HG02938 (cell line): ENCODE results near the gene RAI1.

Experiments used
- ATAC-seq: cut with Tn5 transposase; IDR thresholded peaks from one replicate; pipeline ENCODE4 v1.9.1; 2021; ENCODE audit warnings: mild to moderate bottlenecking, moderate library complexity; ENCODE audit not compliant: unreplicated experiment

RAI1 gene

DNA sequence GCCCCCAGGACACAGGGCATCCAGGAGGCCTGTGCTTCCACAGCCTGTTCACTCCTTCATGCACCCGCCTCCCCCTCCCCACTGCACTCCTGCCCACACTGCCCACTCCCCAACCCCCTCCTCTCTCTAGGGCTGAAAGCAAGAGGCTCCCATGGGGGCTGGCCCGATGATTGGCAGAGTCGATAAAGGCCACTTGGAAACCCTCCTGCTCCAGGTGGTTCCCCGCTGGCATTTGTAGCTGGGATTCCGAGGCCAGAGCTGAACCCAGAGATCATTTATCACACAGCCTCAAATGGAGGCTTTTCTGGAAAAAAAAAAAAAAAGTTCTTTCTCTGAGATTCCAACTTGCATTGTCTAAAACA, 81.5 kb downstream of the RAI1 start:
- ATAC-seq: no peak

DNA sequence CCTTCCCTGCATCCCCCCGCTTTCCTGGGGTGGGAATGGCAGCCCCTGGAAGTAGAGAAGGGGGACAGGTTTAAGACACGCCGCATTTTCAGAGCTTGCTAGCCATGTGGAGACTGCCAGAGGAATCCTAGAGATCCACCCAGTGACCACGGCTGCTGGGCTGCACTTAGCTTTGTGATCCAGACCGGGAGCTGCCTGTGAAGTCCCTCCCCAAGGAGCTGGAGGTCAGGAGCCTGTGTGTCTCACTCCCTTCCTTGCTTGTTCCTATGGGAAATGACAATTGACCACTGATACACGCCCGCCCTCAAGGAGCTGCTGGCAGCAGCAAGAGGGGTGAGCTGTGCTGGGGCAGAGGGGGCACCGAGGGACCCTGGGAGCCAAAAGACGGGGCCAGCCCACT, 81.9 kb downstream of the RAI1 start:
- no peak for ATAC-seq

DNA sequence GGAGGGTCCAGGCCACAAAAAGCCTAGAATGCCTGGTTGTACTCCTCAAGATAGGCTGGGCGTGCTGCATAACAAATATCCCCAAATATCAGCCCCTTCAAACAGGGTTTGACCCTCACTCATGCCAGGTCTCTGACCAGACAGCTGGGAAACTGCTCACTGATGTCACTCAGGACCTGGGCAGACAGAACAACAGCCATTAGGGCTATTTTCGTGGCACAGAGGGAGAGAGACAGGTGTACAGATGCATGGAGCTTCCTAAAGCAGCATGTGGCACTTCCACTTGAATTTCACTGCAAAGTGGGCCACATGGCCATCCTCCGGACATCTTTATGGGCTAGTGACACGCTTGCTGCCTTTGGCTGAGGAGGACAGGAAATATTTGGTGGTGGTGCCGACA, 82.5 kb downstream of the RAI1 start:
- no peak for ATAC-seq

DNA sequence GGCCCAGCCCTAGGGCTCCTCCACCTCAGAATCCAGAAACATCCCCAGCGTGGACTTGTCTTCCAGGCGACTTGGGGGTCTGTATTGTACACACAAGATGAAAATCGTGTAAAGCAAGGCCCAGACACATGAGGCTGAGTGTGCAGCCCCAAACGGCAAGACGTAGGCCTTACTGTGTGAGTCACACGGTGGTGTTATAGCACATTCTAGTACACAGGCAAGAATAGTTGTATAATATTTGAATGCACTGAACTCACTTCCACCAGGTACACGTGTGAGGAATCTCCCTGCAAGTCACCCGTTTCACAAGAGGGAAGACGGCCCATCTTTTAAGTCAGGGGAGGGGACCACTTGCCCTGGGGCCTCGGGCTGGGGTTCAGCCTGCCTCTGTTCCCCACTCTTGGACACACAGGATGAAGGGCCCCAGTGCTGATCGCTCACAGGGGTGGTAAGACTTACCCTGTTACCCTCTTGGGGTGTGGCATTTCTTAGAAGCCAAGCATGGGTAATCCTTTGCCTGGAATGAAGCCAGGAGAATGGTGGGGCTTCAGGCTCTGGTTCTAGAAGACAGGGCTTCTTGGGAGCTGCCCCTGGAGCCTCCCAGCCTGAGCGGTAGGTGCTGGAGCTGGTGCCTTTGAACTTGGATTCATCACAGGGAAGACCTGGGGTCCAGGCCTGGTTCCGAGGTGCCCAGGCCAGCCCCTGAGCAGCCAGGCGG, 84.3 kb downstream of the RAI1 start:
- no peak for ATAC-seq

DNA sequence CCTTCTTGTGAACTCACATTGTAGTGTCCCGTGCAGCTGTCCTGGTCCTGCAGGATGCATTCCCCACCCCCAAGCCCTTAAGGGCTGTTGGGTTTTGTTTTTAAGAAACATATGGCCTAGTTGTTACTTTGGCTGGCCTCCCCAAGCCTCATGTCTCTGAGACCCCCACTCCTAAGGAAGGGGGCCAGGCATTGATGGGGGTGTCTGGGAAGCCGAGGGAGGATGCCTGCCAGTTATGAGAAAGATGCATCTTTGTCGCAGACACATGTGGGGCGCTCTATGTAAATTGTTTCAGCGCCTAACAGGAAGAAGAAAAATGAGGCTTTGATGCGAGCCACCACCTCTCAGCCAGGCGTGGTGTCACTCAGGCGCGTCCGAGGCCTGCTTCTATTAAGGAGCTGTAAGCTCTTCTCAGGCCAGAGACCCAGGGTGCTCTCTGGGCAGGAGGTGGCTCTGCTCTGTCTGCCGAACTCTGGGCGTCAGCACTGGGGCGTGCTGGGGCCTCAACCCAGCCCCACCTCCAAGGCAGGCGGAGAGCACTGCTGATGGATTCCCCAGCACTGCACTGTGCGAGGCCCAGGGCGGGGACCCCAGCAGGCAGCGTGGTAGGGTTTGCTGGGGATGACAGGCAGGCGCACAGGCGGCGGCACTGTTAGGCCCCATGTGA, 85.0 kb downstream of the RAI1 start:
- no peak for ATAC-seq

DNA sequence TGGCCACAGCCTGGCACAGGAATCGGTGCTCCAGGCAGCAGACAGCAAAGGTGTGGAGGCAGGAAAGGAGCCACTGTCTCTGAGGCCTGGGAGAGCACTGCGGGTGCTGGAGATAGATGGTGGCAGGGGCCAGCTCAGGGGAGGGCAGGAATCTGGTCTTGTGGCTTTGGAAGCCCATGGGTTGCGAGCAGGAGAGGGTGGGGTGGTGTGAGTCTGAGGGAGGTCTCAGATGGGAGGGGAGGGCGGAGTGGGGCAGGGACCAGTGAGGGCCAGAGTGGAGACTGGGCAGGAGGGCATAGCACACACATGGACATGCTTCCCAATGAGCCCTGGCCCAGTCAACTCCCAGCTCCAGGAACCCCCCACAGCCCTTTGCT, 85.5 kb downstream of the RAI1 start:
- ATAC-seq: no peak

DNA sequence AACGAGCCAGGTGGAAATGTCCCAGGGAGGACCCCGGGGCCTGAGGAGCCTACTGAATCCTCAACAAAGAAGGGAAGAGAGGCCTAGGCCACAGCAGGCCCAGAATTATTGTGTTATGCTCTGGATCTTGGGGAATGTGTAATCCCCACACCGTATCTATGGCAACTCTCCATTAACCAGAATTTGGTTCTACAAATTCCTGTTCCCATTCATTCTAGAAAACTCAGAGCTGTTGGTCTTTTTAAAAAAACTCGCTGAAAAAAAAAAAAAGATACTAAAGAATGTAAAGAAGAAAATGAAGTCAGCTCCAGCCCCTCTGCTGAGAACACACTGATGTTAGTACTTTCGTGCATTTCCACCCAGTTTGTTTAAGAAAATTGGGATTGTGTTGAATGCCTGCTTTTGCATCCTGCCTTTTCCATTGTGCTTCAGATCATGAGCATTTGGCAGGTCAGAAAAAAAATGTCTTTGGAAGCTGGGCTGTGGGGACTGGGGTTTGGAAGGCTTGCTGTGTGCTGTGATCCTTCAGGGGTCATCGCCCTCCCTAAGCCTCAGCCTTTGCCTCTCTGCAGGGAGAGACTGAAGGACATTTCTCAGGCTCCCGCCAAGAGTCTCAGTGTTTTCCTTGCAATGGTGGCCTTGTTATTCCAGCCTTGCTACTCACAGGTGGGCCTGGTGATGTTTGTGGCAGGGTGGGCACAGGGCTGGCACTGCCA, 86.1 kb downstream of the RAI1 start:
- ATAC-seq: no peak

DNA sequence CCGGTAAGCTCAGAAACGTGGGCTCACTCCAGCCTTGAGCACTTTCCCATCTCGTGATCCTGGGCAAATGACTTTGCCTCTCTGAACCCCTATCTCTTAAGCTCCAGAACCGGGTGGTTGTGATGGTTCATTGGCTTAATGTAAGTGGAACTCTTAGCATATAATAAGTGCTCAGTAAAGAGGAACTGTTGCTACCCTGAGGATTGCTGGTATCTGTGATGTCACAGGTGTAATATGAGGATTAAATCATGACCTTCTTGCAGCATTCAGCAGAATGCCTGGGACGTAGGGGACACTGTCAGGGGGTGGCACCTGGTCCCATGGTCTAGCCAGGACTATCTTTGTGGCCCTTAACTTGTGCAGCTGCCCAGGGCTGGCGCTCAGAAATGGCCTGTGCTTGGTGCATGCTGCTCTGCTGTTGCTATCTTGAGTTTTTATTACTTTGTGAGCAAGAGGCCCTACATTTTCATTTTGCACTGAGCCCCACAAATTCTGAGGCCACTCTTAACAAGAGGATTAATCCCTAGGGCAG, 86.7 kb downstream of the RAI1 start:
- ATAC-seq: no peak

DNA sequence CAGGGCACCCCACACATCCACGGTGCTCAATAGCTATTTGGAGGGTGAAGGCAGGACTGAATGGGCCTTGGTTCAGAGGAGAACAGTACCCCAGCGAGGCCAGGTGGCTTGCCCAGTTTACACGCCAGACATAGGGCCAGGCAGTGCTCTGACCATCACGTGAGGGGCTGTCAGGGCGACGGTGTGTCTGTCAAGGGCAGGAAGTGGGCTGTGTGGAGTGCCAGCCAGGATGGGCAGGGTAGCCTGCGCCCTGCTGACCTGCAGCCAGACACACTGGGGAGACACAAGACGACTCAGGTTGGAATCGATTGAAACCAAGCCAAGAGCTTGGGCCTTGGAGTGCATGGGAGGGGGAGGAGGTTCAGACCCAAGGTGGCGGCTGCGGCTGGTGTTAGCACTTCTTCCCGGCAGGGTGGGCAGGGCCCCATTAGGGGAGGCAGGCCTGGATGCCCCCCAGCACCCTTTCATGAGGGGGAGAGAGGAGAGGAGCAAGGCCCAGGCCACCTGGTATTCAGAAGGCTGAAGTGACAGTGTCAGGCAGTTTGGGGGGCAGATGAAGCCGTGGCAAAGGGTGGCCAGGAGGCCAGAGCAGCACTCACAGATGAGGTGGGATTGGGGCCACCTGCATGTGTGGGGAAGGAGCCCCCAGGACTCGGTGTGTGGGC, 87.3 kb downstream of the RAI1 start:
- no peak for ATAC-seq

DNA sequence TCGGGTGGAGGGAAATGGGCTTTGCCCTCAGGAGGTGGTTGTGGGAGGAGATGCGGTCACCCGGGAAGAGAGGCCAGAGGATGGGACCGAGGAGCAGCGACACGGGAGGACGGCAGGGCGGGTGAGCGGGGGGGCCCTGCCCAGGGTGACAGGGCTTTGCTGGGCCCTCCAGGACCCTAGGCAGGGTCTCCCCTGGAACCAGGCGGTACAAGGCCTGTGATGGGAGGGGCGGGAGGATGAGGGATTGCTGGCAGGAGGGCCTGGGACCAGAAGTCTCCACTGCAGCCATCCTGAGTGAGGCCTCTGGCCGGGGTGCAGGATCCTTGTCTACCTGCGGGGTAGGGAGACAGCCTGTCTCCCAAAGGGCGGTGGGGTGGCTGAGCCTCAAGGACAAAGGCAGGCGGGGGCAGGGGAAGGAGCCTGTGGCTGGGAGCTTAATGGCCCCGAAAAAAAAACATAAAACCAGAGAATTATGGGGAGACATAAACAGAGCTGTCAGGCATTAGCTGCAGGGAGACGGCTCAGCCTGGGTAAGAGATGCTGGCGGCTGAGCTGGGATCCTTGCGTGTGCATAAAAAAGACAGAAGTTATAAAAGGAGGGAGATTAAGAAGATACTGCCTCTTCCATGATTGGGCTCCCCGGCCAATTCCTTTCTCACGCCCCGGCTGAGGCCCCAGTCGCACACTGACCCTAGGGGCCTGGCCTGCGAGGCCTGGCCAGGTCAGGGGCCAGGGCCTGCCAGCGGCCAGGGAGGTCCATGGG, 88.8 kb downstream of the RAI1 start:
- ATAC-seq: no peak

DNA sequence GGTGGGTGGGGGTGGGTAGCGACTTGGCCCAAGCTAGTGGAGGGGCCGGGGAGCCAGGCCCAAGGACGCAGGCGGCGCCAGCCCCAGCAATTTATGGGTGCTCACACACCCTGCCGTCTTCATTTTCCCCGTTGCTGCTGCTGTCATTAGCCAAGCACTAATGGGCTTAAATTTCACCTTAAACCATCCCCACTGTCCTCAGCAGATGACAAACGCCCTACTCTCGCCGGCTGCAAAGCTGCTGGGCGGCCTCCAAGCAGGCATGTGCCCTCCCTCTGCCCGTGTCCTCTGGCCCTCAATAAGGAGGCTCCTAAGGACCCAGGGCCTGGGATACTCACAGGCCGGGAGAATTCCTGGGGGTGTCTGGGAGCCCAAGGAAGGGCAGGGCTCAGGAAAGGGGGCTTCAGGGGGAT, 89.4 kb downstream of the RAI1 start:
- no peak for ATAC-seq

DNA sequence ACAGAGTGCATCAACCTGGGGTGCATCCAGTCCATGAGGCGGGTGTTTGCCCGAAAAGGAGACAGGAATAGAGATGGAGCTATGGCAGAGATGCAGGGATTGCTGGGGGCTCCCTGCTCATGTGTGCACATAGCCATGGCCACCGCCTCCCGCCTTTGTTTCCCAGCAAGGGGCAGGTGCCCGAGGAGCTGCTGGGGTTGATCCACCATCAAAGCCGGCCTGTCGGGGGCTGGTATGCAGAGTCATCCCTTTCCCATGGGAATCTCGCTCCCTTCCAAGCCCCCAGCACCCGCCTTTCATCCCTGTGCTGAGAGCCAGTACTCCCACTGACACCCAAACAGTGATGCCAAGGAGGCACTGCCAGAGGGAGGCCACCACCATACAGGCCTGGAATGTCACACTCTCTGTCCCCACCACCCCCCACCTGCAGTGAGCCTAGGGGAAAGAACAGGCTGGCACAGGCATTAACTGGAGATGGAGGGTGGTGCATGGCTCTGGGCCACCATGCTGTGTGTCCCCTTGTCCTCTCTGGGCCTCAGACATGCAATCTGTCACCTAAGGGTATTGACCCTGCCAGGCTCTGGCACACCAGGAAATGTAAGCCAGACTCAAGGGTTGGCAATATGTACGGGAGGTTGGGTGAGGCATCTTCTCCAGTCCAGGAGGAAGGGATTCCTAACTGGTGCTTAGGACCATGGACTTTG, 90.4 kb downstream of the RAI1 start:
- ATAC-seq: no peak

DNA sequence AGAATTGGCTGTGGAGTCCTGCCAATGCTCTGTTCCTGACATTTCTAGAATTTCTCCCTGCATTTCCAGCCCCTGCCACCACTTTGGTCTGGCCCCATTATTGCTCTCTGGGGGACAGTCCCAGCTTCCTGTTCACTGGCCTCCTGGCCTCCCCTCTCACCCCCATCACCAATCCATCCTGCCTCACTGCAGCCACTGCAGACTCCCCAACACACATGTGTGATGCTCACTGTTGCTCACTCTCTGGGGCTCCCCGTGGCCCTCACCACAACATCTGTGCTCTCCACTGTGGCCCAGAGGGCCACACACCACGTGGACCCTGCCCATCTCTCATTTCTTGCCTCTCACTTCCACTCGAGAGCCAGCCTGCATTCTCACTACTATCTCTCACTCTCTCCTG, 91.0 kb downstream of the RAI1 start:
- ATAC-seq: no peak

DNA sequence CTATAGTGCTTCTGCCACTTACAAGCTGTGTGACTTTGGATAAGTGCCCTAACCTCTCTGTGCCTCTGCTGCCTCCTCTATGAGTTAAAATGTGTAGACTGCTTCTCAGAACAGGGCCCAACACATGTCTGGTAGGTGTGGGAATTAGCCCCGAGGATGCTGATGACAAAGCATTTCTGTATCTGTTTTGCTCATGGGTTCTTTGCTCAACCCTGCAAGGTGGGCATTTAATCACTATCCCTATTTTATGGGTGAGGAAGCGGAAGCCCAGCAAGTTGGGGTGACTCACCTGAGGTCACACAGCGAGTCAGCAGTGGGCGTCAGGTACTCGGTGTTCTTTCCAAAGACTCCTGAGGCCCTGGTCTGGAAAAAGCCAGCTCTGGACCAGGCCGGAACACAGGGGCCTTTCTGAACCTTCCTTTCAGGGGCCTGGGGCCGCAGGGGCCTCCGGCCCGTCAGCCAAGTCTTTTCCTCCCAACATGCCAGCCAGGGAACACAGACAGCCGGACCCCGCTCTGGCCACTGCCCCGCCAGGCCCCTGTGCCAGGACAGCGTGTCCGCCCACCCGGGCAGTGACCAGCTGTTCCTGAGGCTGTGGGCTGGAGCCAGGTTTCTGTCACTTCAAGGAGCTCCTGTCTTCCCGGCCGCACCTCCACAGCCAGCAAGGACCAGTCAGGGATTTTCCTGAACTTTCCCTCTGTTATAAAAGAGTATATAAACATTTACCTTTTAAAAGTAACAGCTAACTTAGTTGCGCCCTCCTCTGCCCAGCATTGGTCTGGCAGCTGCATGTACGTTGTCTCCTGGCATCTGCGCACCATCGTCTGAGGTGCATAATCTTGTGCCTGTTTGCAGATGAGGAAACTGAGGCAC, 93.0 kb downstream of the RAI1 start:
- ATAC-seq: no peak

DNA sequence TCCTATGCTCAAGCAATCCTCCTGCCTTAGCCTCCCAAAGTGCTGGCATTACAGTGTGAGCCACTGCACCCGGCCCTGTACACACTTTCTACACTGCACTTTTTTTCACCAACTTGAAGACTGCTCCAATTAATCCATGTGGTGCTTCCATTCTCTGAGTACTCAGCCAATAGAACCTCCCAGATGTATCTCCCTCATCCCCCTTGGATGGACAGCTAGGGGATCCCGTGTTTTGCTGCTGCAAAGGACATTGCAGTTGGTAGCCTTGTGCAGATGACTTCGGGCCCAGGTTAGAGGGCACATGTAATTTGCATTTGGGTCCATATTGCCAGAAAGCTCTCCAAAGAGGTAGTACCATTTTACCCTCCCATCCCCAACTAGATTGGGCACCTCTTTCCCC, 95.6 kb downstream of the RAI1 start:
- ATAC-seq: no peak

DNA sequence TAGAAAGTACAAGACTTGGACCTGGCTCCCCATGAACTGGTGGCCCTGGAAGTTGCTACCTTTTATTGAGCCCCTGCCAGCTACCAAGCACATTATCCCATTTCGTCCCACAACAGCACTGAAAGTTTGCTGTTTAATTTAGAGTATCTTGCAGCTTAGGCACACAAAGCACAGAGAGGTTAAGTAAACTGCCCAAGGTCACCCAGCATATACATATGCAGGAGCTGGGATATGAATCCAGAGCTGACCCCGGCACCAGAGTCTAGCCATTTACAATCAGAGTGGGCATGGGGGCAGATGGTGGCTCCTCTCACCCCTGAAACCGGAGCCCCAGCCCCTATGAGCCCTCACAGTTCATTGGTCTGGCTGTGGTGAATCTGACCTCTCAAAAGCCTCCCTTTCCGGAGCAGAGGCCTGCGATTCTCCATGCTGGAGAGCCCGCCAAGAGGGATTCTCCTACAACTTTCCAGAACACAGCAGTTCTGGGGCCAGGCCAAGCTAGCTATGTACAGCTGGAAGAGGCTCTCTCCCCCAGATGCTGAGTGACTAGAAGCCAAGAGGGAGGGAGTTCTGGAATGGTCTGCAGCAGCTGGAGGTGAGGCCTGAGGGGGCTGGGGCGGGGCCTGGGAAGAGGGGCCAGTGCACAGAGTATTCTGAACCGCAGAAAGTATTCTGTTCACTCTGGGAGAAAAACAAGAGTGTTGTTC, 97.2 kb downstream of the RAI1 start:
- ATAC-seq: no peak

DNA sequence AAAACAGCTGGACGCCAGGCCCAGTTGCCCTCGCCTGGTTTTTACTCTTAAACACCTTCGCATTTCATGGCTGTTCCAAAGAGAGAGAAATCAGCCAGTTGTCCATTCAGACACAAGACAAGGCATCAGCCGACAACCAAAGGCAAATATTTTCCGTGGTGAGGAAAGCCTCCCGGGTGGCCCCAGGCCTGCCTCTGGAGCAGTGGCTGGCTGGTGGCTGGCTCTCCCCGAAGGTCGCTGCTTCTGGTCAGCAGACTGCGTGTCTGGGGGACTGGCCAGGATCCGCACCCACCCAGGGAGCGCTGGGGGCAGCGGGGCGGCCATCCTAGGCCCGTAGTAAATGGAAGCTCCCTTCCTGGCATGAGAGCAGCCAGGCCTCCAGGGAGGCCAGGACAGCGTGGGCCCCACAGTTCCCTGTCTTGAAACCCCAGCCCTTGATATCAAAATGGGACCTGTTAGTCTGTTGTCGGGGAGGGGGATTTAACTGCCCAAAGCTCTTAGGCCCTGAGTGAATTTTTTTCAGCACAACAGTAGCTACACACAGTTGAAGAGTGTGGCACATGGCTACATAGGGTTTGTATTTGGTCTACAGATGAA, 97.9 kb downstream of the RAI1 start:
- ATAC-seq: no peak

DNA sequence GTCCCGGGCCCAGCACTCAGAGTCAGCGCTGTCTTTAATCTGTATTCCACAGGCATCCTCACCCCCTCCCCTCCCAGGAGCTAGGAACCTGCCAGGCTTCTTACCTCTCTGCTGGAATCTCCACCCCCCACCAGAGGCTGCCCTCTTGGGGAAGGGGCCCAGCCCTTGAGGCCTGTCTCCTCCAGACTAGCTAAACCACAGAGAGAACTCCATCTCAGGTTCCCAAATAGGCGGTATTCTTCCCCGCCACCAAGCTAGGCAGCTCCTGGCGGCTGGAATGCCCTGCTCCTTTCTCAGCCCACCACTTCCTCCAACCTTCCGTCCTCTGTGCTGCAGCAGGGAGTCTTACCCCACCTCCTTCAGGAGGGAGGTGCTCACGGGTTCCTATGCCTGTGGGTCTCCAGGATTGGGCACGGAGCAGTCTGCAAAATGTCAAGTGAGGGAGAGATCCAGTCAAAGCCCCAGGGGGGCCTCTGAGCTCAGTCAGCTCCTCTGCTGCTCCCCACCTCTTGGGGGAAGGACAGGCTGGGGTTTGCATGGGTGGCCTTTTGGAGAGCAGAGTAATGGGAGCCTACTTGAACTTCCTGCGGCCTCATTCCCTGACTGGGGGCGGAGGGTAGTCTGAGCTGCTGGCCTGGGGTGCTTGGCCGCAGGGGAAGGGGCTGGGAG, 99.8 kb downstream of the RAI1 start:
- ATAC-seq: no peak
